PC-3 (cell line): Measurements from ENCODE around the gene RAB22A. TPM values are rescaled to one million over a fixed set of nuclear protein-coding genes. Genes with fewer than 3 reads are reported as not detected.
A peak's percentile ranks its signal among the peaks of the same experiment; 100 is the strongest.

ENCODE experiments used
- ATAC-seq: fragments of 200-7000 bp; cut with Tn5 transposase; 2 replicates; pipeline ENCODE4 v1.9.1; 2020; ENCODE audit warnings: mild to moderate bottlenecking, moderate library complexity
- BruUV-seq: library from RNA; stranded (reverse); fragments of 400-500 nt; replicated peaks from 2 replicates; lab custom pipeline; 2021; lab: Mats Ljungman, UMichigan
- CTCF ChIA-PET: fragments of 300-600 bp; sonication (Branson Sonifier 250); formaldehyde crosslinking; loops from one replicate; lab custom pipeline; 2022; ENCODE audit warnings: antibody characterized with exemption; lab: Charles Lee
- POLR2A ChIA-PET: fragments of 300-600 bp; sonication (Branson Sonifier 250); formaldehyde crosslinking; loops from one replicate; lab custom pipeline; 2022; ENCODE audit warnings: antibody characterized with exemption; ENCODE audit not compliant: unreplicated experiment; lab: Charles Lee
- DNase-seq: peaks from one replicate; pipeline ENCODE4 v3.0.0-alpha.2; 2015
- H2AFZ ChIP-seq: fragments of 300-600 bp; sonication (generic); 2 replicates; pipeline ENCODE4 v1.6.0; 2016; ENCODE audit warnings: antibody characterized with exemption, low read length
- H3F3A ChIP-seq: fragments of 300-600 bp; sonication (generic); one replicate; pipeline ENCODE4 v1.6.0; 2017; ENCODE audit warnings: antibody characterized with exemption, low read length, control low read depth, mild to moderate bottlenecking; ENCODE audit not compliant: unreplicated experiment
- H3K27ac ChIP-seq: fragments of 300-600 bp; sonication (generic); 2 replicates; pipeline ENCODE4 v1.5.1; 2016; ENCODE audit warnings: mild to moderate bottlenecking, low read length
- H3K27me3 ChIP-seq: fragments of 300-600 bp; sonication (generic); 2 replicates; pipeline ENCODE4 v1.6.1; 2016; ENCODE audit warnings: low read length, mixed read lengths
- H3K36me3 ChIP-seq: fragments of 300-600 bp; sonication (generic); 2 replicates; pipeline ENCODE4 v1.6.1; 2016; ENCODE audit warnings: low read depth, mixed run types, low read length, mixed read lengths
- H3K4me1 ChIP-seq: fragments of 300-600 bp; sonication (generic); 2 replicates; pipeline ENCODE4 v1.5.1; 2016; ENCODE audit warnings: low read length; ENCODE audit not compliant: insufficient read depth
- H3K4me2 ChIP-seq: fragments of 300-600 bp; sonication (generic); 2 replicates; pipeline ENCODE4 v1.6.0; 2016; ENCODE audit warnings: low read length
- H3K4me3 ChIP-seq: fragments of 300-600 bp; sonication (generic); 2 replicates; pipeline ENCODE4 v1.5.1; 2016; ENCODE audit warnings: mild to moderate bottlenecking, low read length, mixed read lengths
- H3K79me2 ChIP-seq: fragments of 300-600 bp; sonication (generic); 2 replicates; pipeline ENCODE4 v1.6.1; 2017; ENCODE audit warnings: low read length, mixed read lengths
- H3K9ac ChIP-seq: fragments of 300-600 bp; sonication (generic); 2 replicates; pipeline ENCODE4 v1.6.0; 2016; ENCODE audit warnings: mild to moderate bottlenecking, low read length
- H3K9me2 ChIP-seq: fragments of 300-600 bp; sonication (generic); replicated peaks from 2 replicates; pipeline ENCODE4 v1.6.1; 2016; ENCODE audit warnings: mixed run types, low read length, mixed read lengths
- H3K9me3 ChIP-seq: fragments of 300-600 bp; sonication (generic); 2 replicates; pipeline ENCODE4 v1.6.1; 2016; ENCODE audit warnings: low read length, mixed read lengths
- H4K20me1 ChIP-seq: fragments of 300-600 bp; sonication (generic); 2 replicates; pipeline ENCODE4 v1.6.1; 2016; ENCODE audit warnings: low read length, mixed read lengths
- EZH2 ChIP-seq: fragments of 300-600 bp; sonication (generic); IDR thresholded peaks from one replicate; pipeline ENCODE4 v1.6.1; 2017; ENCODE audit warnings: antibody characterized with exemption, mild to moderate bottlenecking, low read length; ENCODE audit not compliant: unreplicated experiment
- EZH2phosphoT487 ChIP-seq: fragments of 300-600 bp; sonication (generic); IDR thresholded peaks from 2 replicates; pipeline ENCODE4 v1.6.1; 2018; ENCODE audit warnings: mild to moderate bottlenecking, antibody characterized with exemption, low read length, borderline replicate concordance
- intact Hi-C: fragments of 100-400 bp; cut with micrococcal nuclease; formaldehyde crosslinking; loops from 2 replicates; pipeline ENCODE4 v1.9.0; 2023
- total RNA-seq: library from RNA; depleted of rRNA; stranded (reverse); fragments of >200 nt; gene quantifications from 2 replicates; pipeline ENCODE4 v1.2.3, GENCODE V29; 2014
- TF ChIP-seq, protein P1 (sequence below): fragments of 300-600 bp; sonication (generic); conservative IDR thresholded peaks from 2 replicates; pipeline ENCODE4 v1.5.1; 2017; ENCODE audit warnings: antibody characterized with exemption, low read depth, mild to moderate bottlenecking, low read length

The RAB22A gene
- total RNA-seq, 1 experiment from 2014 or later = 47.4 TPM

- no peak overlapping the region for H3K9ac ChIP-seq
- H3K9me2 ChIP-seq = no peaks in the 10 kb centered on the region
- H3K4me3 ChIP-seq = no peak overlapping the region
- no TSS peak for BruUV-seq
- no peaks in the 10 kb centered on the region for H3K9me3 ChIP-seq
- intact Hi-C loops = no loop called here
- no peak overlapping the region for H2AFZ ChIP-seq
- no peak overlapping the region for H3K4me2 ChIP-seq
- H3F3A ChIP-seq = no peaks in the 10 kb centered on the region
- no peaks in the 10 kb centered on the region for H4K20me1 ChIP-seq
- DNase-seq (no peak), ATAC-seq (no peak)
- peaks cover 2% of the 10 kb centered on the region; the same call in 1 of the 2 replicates for H3K36me3 ChIP-seq
- ChIA-PET POLR2A (no interaction called here), CTCF (no interaction called here)
- no peak for TF ChIP-seq EZH2
- peaks cover 11% of the 10 kb centered on the region for H3K4me1 ChIP-seq
- no peaks in the 10 kb centered on the region for H3K27me3 ChIP-seq
- no peak overlapping the region for H3K27ac ChIP-seq
- H3K79me2 ChIP-seq = no peaks in the 10 kb centered on the region
These were observed 47.9 kb upstream of the RAB22A start for GRCh38 chr20:58261660-58262059.

DNA sequence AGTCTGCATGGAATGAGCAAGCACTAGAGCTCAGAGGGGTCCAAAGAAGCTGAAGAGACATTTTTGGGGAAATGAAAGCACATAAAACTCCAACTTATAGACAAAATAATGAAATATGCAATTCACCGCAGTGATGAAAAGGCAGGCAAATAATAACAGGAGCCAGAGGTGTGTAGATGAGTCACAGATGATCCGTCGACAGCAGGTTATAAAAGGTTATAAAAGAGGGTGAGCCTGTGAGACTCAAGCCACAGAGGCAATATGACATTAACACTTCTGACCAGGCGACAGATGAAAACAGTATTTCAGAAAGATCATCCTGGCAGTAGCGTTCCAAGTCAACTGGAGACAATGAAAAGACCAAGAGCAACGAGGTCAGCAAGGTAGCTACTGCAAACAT, 45.2 kb upstream of the RAB22A start:
- Histone ChIP-seq H3K27me3 (no peaks in the 10 kb centered on the region), H3K4me1 (peaks cover 25% of the 10 kb centered on the region), H3K4me2 (no peak overlapping the region), H3F3A (no peaks in the 10 kb centered on the region), H4K20me1 (no peaks in the 10 kb centered on the region), H2AFZ (no peak overlapping the region), H3K9me3 (no peaks in the 10 kb centered on the region), H3K4me3 (no peak overlapping the region), H3K9me2 (no peaks in the 10 kb centered on the region), H3K9ac (no peak overlapping the region), H3K27ac (no peak overlapping the region), H3K36me3 (peaks cover 2% of the 10 kb centered on the region; the same call in 1 of the 2 replicates), H3K79me2 (no peaks in the 10 kb centered on the region)
- TF ChIP-seq, protein P1, sequence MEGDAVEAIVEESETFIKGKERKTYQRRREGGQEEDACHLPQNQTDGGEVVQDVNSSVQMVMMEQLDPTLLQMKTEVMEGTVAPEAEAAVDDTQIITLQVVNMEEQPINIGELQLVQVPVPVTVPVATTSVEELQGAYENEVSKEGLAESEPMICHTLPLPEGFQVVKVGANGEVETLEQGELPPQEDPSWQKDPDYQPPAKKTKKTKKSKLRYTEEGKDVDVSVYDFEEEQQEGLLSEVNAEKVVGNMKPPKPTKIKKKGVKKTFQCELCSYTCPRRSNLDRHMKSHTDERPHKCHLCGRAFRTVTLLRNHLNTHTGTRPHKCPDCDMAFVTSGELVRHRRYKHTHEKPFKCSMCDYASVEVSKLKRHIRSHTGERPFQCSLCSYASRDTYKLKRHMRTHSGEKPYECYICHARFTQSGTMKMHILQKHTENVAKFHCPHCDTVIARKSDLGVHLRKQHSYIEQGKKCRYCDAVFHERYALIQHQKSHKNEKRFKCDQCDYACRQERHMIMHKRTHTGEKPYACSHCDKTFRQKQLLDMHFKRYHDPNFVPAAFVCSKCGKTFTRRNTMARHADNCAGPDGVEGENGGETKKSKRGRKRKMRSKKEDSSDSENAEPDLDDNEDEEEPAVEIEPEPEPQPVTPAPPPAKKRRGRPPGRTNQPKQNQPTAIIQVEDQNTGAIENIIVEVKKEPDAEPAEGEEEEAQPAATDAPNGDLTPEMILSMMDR = no peak
- no peak for TF ChIP-seq EZH2
- TF ChIP-seq EZH2phosphoT487 = no peak
- no TSS peak for BruUV-seq
- DNase-seq = peak; percentile 42
- POLR2A ChIA-PET = no interaction called here
- ATAC-seq = peak; percentile 90
- intact Hi-C loops = no loop called here
- CTCF ChIA-PET = no interaction called here

- no peak for ATAC-seq
- no TSS peak for BruUV-seq
These were observed 41.9 kb upstream of the RAB22A start for GRCh38 chr20:58267389-58268215.

More at GRCh38 chr20:58267389-58268215, 41.9 kb upstream of the RAB22A start:
- no peaks in the 10 kb centered on the region for H4K20me1 ChIP-seq
- ChIA-PET CTCF (no interaction called here), POLR2A (no interaction called here)
- no peaks in the 10 kb centered on the region for H3F3A ChIP-seq
- intact Hi-C loops = no loop called here
- no peak overlapping the region for H3K4me3 ChIP-seq
- H3K9ac ChIP-seq = no peak overlapping the region
- H3K27ac ChIP-seq = no peak overlapping the region
- peaks cover 26% of the 10 kb centered on the region for H3K4me1 ChIP-seq
- TF ChIP-seq EZH2phosphoT487 (no peak), EZH2 (no peak)
- TF ChIP-seq, protein P1 = no peak
- no peaks in the 10 kb centered on the region for H3K9me2 ChIP-seq
- no peaks in the 10 kb centered on the region for H3K36me3 ChIP-seq
- H3K79me2 ChIP-seq = no peaks in the 10 kb centered on the region
- H2AFZ ChIP-seq = no peak overlapping the region
- H3K4me2 ChIP-seq = no peak overlapping the region
- H3K27me3 ChIP-seq = no peaks in the 10 kb centered on the region
- no peak for DNase-seq
- no peaks in the 10 kb centered on the region for H3K9me3 ChIP-seq
